Tibial nerve (tissue), 4 donors: ENCODE data around the gene SRGAP3. TPM values are rescaled to one million over a fixed set of nuclear protein-coding genes. Genes with fewer than 3 reads are reported as not detected.
A peak's percentile ranks its signal among the peaks of the same experiment; 100 is the strongest.

Experiments used
- DNase-seq, 2 donors: peaks; one replicate each; pipeline ENCODE4 v3.0.0-alpha.2; 2019; ENCODE audit warnings: low spot score in 2 of 2
- H3K27ac ChIP-seq, 4 donors: fragments of 200-600 bp; sonication (generic) in 3 of 4; one replicate each; pipeline ENCODE4 v1.5.1; 2017 to 2019; ENCODE audit warnings: mild to moderate bottlenecking in 1 of 4
- H3K27me3 ChIP-seq, 2 donors: fragments of 200-600 bp; sonication (generic) in 1 of 2; one replicate each; pipeline versions ENCODE4 v1.5.1 to v1.6.0; 2017 to 2019
- H3K36me3 ChIP-seq, 3 donors: fragments of 200-600 bp; sonication (generic); one replicate each; pipeline ENCODE4 v1.5.1; 2018 to 2019
- H3K4me1 ChIP-seq, 4 donors: fragments of 200-600 bp; sonication (generic) in 3 of 4; one replicate each; pipeline ENCODE4 v1.5.1; 2017 to 2019
- H3K4me3 ChIP-seq, 4 donors: fragments of 200-600 bp; sonication (generic) in 3 of 4; one replicate each; pipeline ENCODE4 v1.5.1; 2017 to 2019; ENCODE audit warnings: mild to moderate bottlenecking in 1 of 4, moderate library complexity in 1 of 4
- H3K9me3 ChIP-seq, 4 donors: fragments of 200-600 bp; sonication (generic) in 3 of 4; one replicate each; pipeline ENCODE4 v1.5.1; 2017 to 2019
- CTCF ChIP-seq, 5 experiments: fragments of 200-600 bp in 3 of 5; fragments of 450-650 bp in 2 of 5; sonication (generic) in 3 of 5; IDR thresholded peaks; one replicate each; pipeline ENCODE4 v1.5.1; 2016 to 2019; ENCODE audit warnings: antibody characterized with exemption in 5 of 5, mild to moderate bottlenecking in 3 of 5, moderate library complexity in 2 of 5
- EP300 ChIP-seq, 2 donors: sonication (generic); formaldehyde crosslinking; IDR thresholded peaks; one replicate each; pipeline ENCODE4 v1.6.1; 2017; ENCODE audit warnings: antibody characterized with exemption in 2 of 2, mild to moderate bottlenecking in 1 of 2
- POLR2A ChIP-seq, 2 donors: fragments of 450-650 bp; IDR thresholded peaks; one replicate each; pipeline ENCODE4 v1.6.1; 2017; ENCODE audit warnings: antibody characterized with exemption in 2 of 2, mild to moderate bottlenecking in 2 of 2, moderate library complexity in 2 of 2
- WGBS, 2 donors: methylation state at CpG; one replicate each; pipeline ENCODE4 v1.1.5; 2018; 5-methylcytosine and 5-hydroxymethylcytosine counted together
- total RNA-seq, 4 donors: library from RNA; depleted of rRNA; stranded (reverse); fragments of >200 nt; gene quantifications; one replicate each; pipeline ENCODE4 v1.1.0, GENCODE V29; 2016

The SRGAP3 gene
- total RNA-seq, 4 donors from 2014 or later = 11.7 to 18.0 (median 15.1) TPM

- no peak overlapping the region for H3K27ac ChIP-seq
- H3K4me3 ChIP-seq = peak overlapping the region in 1 of 4 donors; percentile 24
- no peaks in the 10 kb centered on the region for H3K27me3 ChIP-seq
- H3K9me3 ChIP-seq = no peaks in the 10 kb centered on the region
- WGBS, 2 donors = 65 to 73% methylated on average over 6 of the region's 6 CpGs
- TF ChIP-seq CTCF (IDR thresholded peaks at IDR 0.05) (no peak), POLR2A (IDR thresholded peaks at IDR 0.05) (no peak), EP300 (IDR thresholded peaks at IDR 0.05) (no peak)
- no peaks in the 10 kb centered on the region for H3K36me3 ChIP-seq
- DNase-seq = no peak
- peaks cover 0 to 21% (median 0%) of the 10 kb centered on the region in 4 donors for H3K4me1 ChIP-seq
Measured at GRCh38 chr3:9180764-9181117, 68.7 kb downstream of the SRGAP3 start.

- TF ChIP-seq POLR2A (IDR thresholded peaks at IDR 0.05) (no peak), EP300 (IDR thresholded peaks at IDR 0.05) (no peak), CTCF (IDR thresholded peaks at IDR 0.05) (no peak)
- no peak overlapping the region for H3K27ac ChIP-seq
- no peaks in the 10 kb centered on the region for H3K9me3 ChIP-seq
- no peaks in the 10 kb centered on the region for H3K27me3 ChIP-seq
- no peaks in the 10 kb centered on the region for H3K36me3 ChIP-seq
- 79 to 82% methylated on average over 17 of the region's 17 CpGs for WGBS, 2 donors
- H3K4me1 ChIP-seq = peaks cover 0 to 23% (median 0%) of the 10 kb centered on the region in 4 donors
- peak overlapping the region in 1 of 4 donors; percentile 24 for H3K4me3 ChIP-seq
- no peak for DNase-seq
Measured at GRCh38 chr3:9179826-9180763, 69.4 kb downstream of the SRGAP3 start.

DNA sequence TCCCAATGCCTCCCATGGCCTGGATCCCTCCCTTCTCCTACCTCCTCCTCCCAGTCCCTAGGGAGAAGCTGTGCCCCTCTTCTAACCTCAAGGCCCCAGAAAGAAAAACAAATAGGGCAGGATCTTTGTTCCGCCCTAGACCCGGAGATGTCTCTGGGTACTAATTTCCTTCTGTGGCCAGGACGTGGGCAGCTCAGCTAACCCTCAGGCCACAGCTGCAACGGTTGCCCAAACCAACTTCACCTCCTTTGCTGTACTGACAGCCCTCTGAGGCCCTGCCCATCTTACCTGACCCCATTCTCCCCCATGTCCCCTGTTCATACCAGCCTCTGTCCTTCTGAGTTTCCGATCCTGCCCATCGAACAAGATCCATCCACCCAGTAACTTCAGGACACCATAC is 70.7 kb downstream of the SRGAP3 start:
- no peak for DNase-seq
- Histone ChIP-seq H3K27me3 (no peaks in the 10 kb centered on the region), H3K4me1 (peaks cover 0 to 10% (median 0%) of the 10 kb centered on the region in 4 donors), H3K9me3 (no peaks in the 10 kb centered on the region), H3K4me3 (no peak overlapping the region), H3K36me3 (no peaks in the 10 kb centered on the region), H3K27ac (no peak overlapping the region)
- TF ChIP-seq POLR2A (IDR thresholded peaks at IDR 0.05) = no peak
- TF ChIP-seq CTCF (IDR thresholded peaks at IDR 0.05) = no peak
- TF ChIP-seq EP300 (IDR thresholded peaks at IDR 0.05) = no peak
- 63 to 78% methylated on average over 6 of the region's 6 CpGs for WGBS, 2 donors

DNA sequence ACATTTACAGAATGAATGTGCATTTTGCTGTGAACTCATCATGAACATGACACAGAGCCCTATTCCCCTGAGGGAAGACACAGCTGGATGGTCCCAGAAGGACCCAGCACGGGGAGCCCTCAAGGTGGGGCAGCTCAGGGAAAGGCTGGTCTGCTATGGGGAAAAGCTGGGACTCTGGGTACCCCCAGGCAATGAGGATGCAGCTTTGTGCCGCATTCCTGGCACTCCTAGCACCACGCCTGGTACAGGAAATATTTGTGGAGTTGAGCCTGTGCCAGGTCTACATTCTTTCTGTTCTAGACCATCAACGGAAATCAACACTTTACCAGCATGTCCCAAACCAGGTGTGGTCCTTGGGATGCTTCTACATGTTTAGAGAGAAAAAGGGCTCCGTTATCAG is 74.0 kb downstream of the SRGAP3 start:
- peaks cover 0 to 15% (median 0%) of the 10 kb centered on the region in 4 donors for H3K4me1 ChIP-seq
- no peak for TF ChIP-seq CTCF (IDR thresholded peaks at IDR 0.05)
- no peak for TF ChIP-seq POLR2A (IDR thresholded peaks at IDR 0.05)
- no peaks in the 10 kb centered on the region for H3K9me3 ChIP-seq
- no peak overlapping the region for H3K27ac ChIP-seq
- no peaks in the 10 kb centered on the region for H3K27me3 ChIP-seq
- H3K4me3 ChIP-seq = no peak overlapping the region
- no peaks in the 10 kb centered on the region for H3K36me3 ChIP-seq
- no peak for DNase-seq
- 55 to 71% methylated on average over 5 of the region's 5 CpGs for WGBS, 2 donors

DNA sequence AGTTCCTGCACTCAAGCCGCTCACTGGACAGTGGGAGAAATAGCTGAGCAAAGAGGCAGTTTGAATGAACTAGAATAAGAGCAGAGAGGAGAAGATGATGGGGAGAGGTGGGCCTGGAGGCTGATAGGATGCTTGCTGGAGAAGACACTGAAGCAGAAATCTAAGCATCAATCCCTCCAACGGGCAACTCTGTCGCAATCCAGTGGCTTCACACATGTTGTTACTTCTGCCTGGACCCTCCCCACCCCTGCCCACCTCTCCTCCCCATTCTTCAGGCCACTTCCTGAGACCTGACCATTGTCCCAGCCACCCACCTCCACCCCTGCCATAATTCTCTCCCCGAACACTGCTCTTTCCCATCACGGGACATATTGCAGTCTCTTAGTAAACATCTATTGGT is 76.0 kb downstream of the SRGAP3 start:
- TF ChIP-seq POLR2A (IDR thresholded peaks at IDR 0.05) (no peak), EP300 (IDR thresholded peaks at IDR 0.05) (no peak), CTCF (IDR thresholded peaks at IDR 0.05) (no peak)
- WGBS, 2 donors = 64 to 67% methylated on average over 5 of the region's 5 CpGs
- no peak overlapping the region for H3K27ac ChIP-seq

More for the DNA sequence above, 76.0 kb downstream of the SRGAP3 start:
- H3K4me3 ChIP-seq = no peak overlapping the region
- no peaks in the 10 kb centered on the region for H3K36me3 ChIP-seq
- DNase-seq = no peak
- no peaks in the 10 kb centered on the region for H3K27me3 ChIP-seq
- H3K9me3 ChIP-seq = no peaks in the 10 kb centered on the region
- peaks cover 0 to 15% (median 0%) of the 10 kb centered on the region in 4 donors for H3K4me1 ChIP-seq
